ENCODE results near the gene PRKAB1. TPM values are rescaled to one million over a fixed set of nuclear protein-coding genes. Genes with fewer than 3 reads are reported as not detected.
"Not testable (repeated sequence)": the region's sequence is repeated elsewhere in the genome, so short reads cannot be mapped to it uniquely, and the experiment has no call there.

The PRKAB1 gene
- polyA plus RNA-seq (ENCODE audit: insufficient read length in 12 of 12), result 10 to 100 TPM in 11 of 12 donors, not detected in 1; 22.6 to 53.4 (median 25.5) TPM
- long read RNA-seq, donor 1, transcript PRKAB1-202 (1 exons, 1,510 nt), result major isoform, 48 of 74 reads
- long read RNA-seq, donor 1, transcript PRKAB1-201 (7 exons, 2,610 nt), result minor isoform, 17 of 74 reads
- long read RNA-seq, donor 1, partial matches to known transcripts, result 9 of 74 reads
- long read RNA-seq, donor 1, other reads (novel, unspliced or antisense), result 0 of 74 reads
- long read RNA-seq, donor 2, transcript PRKAB1-201 (7 exons, 2,610 nt), result major isoform, 12 of 16 reads
- long read RNA-seq, donor 2, partial matches to known transcripts, result 0 of 16 reads
- long read RNA-seq, donor 2, other reads (novel, unspliced or antisense), result 0 of 16 reads
- long read RNA-seq, donor 3, full-length matches to known transcripts, result 8 of 8 reads
- long read RNA-seq, donor 3, partial matches to known transcripts, result 0 of 8 reads
- long read RNA-seq, donor 3, other reads (novel, unspliced or antisense), result 0 of 8 reads
- long read RNA-seq, donor 4, full-length matches to known transcripts, result 13 of 13 reads
- long read RNA-seq, donor 4, partial matches to known transcripts, result 0 of 13 reads
- long read RNA-seq, donor 4, other reads (novel, unspliced or antisense), result 0 of 13 reads
- long read RNA-seq, donor 5, result 0 reads
- long read RNA-seq, donor 6, transcript PRKAB1-201 (7 exons, 2,610 nt), result major isoform, 9 of 9 reads
- long read RNA-seq, donor 6, partial matches to known transcripts, result 0 of 9 reads
- long read RNA-seq, donor 6, other reads (novel, unspliced or antisense), result 0 of 9 reads
- long read RNA-seq, donor 7, transcript PRKAB1-202 (1 exons, 1,510 nt), result major isoform, 9 of 12 reads
- long read RNA-seq, donor 7, partial matches to known transcripts, result 0 of 12 reads
- long read RNA-seq, donor 7, other reads (novel, unspliced or antisense), result 0 of 12 reads
- long read RNA-seq, donor 8, full-length matches to known transcripts, result 21 of 21 reads
- long read RNA-seq, donor 8, partial matches to known transcripts, result 0 of 21 reads
- long read RNA-seq, donor 8, other reads (novel, unspliced or antisense), result 0 of 21 reads
- long read RNA-seq, donor 9, full-length matches to known transcripts, result 10 of 10 reads
- long read RNA-seq, donor 9, partial matches to known transcripts, result 0 of 10 reads
- long read RNA-seq, donor 9, other reads (novel, unspliced or antisense), result 0 of 10 reads
- long read RNA-seq, donor 10, full-length matches to known transcripts, result 23 of 23 reads
- long read RNA-seq, donor 10, partial matches to known transcripts, result 0 of 23 reads
- long read RNA-seq, donor 10, other reads (novel, unspliced or antisense), result 0 of 23 reads
- long read RNA-seq, donor 11, transcript PRKAB1-201 (7 exons, 2,610 nt), result minor isoform, 9 of 21 reads
- long read RNA-seq, donor 11, transcript PRKAB1-202 (1 exons, 1,510 nt), result major isoform, 12 of 21 reads
- long read RNA-seq, donor 11, partial matches to known transcripts, result 0 of 21 reads
- long read RNA-seq, donor 11, other reads (novel, unspliced or antisense), result 0 of 21 reads

DNA sequence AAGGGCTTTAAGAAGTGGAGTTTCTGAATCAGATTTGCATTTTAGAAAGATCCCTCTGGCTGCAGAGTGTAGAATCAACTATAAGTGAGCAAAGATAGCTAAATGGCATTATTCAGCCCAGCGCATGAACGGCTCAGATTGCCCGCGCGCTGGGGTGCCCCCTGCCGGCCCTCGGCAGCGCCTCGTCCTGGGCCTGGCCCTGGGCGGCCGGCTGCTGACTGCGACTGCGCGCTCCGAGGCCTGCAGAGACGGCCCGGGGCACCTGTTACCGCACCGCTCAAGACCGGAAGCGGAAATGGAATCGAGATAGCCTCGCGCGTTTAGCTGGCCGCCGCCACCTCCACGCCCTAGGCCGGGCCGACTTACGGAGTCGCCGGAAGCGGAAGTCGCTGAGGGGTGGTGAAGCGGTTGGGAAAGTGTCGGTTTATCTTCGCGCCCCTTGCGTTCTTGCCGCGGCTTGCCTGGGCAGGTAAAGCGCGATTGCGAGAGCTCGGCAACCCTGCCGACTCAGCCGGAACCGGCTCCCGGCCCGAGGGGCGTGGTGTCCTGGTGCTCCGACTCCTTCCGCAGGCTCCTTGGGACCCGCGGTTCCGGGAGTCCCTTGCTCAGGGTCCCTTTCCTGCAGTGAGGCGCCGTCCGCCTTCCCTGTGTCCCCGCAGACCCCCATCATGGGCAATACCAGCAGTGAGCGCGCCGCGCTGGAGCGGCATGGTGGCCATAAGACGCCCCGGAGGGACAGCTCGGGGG is at the start of gene PRKAB1:
PRKAB1 (plus strand) TSS at position 557 of the 747 bp plus-strand sequence; CDS start at position 669, 112 bp downstream.
- DNase-seq, result peak; percentile 95

DNA sequence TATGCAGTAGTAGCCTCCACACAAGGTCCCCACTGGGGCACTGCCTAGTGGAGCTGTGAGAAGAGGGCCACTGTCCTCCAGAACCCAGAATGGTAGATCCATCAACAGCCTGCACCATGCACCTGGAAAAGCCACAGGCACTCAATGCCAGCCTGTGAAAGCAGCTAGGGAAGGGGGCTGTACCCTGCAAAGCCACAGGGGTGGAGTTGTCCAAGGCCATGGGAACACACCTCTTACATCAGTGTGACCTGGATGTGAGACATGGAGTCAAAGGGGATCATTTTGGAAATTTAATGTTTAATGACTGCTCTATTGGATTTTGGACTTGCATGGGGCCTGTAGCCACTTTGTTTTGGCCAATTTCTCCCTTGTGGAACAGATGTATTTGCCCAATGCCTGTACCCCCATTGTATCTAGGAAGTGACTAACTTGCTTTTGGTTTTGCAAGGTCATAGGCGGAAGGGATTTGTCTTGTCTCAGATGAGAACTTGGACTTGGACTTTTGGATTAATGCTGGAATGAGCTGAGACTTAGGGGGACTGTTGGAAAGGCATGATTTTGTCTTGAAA is 49.5 kb upstream of the PRKAB1 start:
- DNase-seq, result not testable (repeated sequence)

- no peak for DNase-seq
Measured at GRCh38 chr12:119620490-119620889, 47.4 kb upstream of the PRKAB1 start.

DNA sequence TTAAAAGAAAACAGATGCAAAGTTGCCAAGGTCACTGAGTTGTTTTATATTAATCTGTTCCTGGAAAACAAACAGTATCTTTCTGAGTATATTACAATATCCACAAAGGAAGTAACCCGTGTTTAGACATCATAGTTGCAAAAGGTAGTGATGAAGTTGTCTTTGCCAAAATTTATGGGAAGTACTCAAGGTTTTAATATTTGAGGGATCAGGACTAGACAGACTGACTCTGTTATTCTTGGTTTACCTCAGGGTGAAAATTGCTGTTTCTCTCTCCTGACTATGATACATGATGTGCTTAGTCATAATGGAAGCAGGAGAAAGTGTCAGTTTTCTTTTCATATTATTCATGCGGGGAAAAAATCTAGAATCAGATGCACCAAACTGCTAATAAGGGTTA is 46.1 kb upstream of the PRKAB1 start:
- no peak for DNase-seq

DNA sequence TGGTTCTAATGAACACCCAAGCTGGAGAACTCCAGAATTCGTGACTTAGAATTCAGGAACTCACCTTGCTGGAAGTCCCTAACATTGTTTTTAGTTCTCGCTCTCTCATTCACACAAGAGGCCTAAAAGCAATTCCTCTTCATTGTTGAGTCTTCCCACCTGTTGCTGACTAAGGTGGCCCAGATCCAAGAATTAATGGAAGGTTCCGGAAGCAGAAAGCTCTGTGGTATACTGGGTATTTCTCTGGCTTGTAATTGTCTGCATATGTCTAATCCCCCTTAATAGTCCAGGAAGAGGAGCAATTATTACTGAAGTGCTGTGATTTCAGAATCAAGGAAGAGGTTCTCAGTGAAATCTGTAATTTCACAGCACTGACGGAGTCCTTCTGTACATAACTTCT is 43.0 kb upstream of the PRKAB1 start:
- DNase-seq, result no peak

GRCh38 chr12:119627019-119627643 is 40.8 kb upstream of the PRKAB1 start:
- no peak for DNase-seq

- DNase-seq, result no peak
Measured at GRCh38 chr12:119627686-119628085, 40.2 kb upstream of the PRKAB1 start.

DNA sequence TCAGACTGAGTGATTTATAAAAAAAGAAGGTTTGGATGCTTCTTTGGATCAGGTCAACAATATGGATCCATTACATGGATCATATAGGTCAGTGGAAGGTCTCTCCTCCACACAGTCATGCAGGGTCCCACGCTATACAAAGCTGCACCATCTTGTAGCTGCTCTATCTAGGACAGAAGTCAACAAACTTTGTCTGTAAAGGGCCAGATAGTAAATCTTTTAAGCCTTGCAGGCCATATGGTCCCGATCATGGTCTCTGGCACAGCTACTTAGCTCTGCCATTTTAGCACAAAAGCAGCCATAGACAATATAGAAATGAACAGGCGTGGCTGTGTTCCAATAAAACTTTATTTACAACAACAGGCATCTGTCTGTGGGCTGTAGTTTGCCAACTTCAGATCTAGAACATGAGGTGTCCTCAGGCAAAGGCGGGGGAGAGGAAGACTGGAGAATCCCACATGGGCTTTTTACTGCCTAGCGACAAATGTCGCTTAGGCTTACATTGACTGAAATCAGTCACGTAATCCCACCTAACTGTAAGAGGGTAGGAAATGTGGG is 37.6 kb upstream of the PRKAB1 start:
- no peak for DNase-seq

DNA sequence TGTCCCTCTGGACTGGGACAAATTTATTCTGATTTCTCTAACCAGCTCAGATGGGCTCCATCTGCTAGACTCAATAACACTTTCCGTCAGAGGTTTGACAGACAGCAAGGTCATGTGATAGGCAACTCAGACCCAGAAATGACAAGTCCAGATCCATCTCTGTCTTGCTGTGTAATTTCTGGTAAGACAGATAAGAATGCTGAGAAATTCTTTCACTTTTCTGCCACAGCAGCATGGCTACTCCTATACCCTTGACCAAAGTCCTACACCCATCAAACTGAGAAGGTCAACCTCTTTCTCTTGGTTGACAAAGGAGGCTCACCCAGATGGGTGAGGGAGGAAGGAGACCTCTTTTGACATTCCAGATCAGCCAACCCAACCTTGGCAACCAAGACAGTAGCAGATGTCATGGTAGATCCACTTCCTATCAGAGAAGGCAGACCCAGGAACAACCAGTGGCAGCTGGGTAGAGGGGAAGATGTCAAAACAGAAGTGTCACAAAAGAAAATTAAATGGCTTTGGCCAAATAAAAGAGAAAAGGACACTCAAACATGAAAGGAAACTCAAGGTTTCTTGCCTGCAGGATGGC is 36.9 kb upstream of the PRKAB1 start:
- no peak for DNase-seq

GRCh38 chr12:119631930-119632678 is 35.8 kb upstream of the PRKAB1 start:
- DNase-seq, result no peak

- DNase-seq, result no peak
Measured at GRCh38 chr12:119634743-119635142, 33.2 kb upstream of the PRKAB1 start.

- no peak for DNase-seq
Measured at GRCh38 chr12:119642986-119643385, 24.9 kb upstream of the PRKAB1 start.

GRCh38 chr12:119644930-119645329 is 23.0 kb upstream of the PRKAB1 start:
- DNase-seq, result no peak

- DNase-seq, result no peak
Measured at GRCh38 chr12:119645535-119646059, 22.3 kb upstream of the PRKAB1 start.

- DNase-seq, result no peak
Measured at GRCh38 chr12:119649202-119649808, 18.6 kb upstream of the PRKAB1 start.

- DNase-seq, result no peak
Measured at GRCh38 chr12:119652665-119653064, 15.3 kb upstream of the PRKAB1 start.

DNA sequence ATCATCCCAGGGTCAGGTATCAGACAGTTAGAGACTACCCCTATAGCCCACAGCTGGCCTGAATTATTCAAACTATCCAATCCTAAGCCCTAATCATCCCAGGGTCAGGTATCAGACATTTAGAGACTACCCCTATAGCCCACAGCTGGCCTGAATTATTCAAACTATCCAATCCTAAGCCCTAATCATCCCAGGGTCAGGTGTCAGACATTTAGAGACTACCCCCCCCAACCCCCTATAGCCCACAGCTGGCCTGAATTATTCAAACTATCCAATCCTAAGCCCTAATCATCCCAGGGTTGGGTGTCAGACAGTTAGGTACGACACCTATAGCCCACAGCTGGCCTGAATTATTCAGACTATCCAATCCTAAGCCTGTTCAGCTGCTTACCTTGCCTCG is 10.9 kb upstream of the PRKAB1 start:
- DNase-seq, result not testable (repeated sequence)
